ENCODE data around the gene MAP2K2. TPM values are rescaled to one million over a fixed set of nuclear protein-coding genes. Genes with fewer than 3 reads are reported as not detected.
A peak's percentile ranks its signal among the peaks of the same experiment; 100 is the strongest.

The MAP2K2 gene
- total and polyA plus RNA-seq, 9 of the 15 experiments (the other 6 are each of a cell fraction or from before 2014, with no cell fraction given) = 1.0 to 151 (median 58.3) TPM

DNA sequence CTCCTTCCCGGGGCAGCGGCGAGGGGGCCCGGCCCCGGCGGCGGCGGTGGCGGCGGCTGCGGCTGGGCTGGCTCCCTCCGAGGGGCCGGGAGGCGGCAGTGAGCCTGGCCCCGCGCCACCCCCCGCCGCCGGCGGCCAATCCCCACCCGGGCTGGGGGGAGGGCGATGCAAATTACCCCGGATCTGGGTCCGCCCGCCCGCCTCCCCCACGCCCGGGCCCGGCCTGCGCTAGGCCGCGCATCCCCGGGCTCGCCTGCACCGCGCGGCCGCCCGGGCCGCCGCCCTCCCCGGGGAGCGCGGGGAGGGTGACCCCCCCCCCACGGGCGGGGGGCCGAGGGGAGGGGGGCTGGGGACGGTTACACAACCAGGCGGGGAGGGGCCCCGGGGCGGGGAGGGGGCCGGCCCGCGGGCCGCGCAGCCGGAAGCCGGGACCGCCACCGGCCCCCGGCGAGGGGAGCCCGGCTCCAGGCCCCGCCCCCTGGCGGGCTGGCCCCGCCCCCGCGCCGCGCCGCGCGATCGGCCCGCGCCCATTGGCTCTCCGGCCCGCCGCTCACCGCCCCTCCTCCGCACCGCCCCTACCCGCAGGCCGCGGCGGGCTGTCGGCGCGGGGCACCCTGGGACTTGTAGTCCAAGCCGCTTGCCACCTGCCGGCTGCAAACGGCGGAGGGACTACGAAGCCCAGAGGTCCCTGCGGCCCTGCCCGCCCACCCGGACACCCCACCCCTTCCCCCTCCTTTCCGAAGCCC, 58.3 kb downstream of the MAP2K2 start (continued):
- TF ChIP-seq MYC (IDR thresholded peaks at IDR 0.05; ENCODE audit: low read depth, low read length) (no peak), MYC (CRISPR knock-in tag; IDR thresholded peaks at IDR 0.05; ENCODE audit: borderline replicate concordance, low read depth) (no peak), ZNF589 (CRISPR knock-in tag; IDR thresholded peaks at IDR 0.05; ENCODE audit: low read depth) (peak; percentile 30; the same call in 1 of the 2 replicates), HDAC8 (tag; IDR thresholded peaks at IDR 0.05) (no peak), ZBTB7A (IDR thresholded peaks at IDR 0.05; ENCODE audit: borderline replicate concordance, control insufficient read depth, low read depth, low read length) (peak; percentile 70), HDAC6 (IDR thresholded peaks at IDR 0.05; ENCODE audit: low read depth, low read length) (no peak), SETDB1 (IDR thresholded peaks at IDR 0.05; ENCODE audit: low read length) (no peak), HMGN3 (IDR thresholded peaks at IDR 0.05; ENCODE audit: borderline replicate concordance, extremely low read depth, insufficient read length, low read depth, low read length) (peak; percentile 30), ELF2 (CRISPR knock-in tag; IDR thresholded peaks at IDR 0.05) (no peak), KLF10 (CRISPR knock-in tag; IDR thresholded peaks at IDR 0.05) (no peak), MYBL2 (IDR thresholded peaks at IDR 0.05; ENCODE audit: low read depth) (no peak), MYBL2 (CRISPR knock-in tag; IDR thresholded peaks at IDR 0.05; ENCODE audit: borderline replicate concordance) (no peak)
- TF ChIP-seq, protein P1, sequence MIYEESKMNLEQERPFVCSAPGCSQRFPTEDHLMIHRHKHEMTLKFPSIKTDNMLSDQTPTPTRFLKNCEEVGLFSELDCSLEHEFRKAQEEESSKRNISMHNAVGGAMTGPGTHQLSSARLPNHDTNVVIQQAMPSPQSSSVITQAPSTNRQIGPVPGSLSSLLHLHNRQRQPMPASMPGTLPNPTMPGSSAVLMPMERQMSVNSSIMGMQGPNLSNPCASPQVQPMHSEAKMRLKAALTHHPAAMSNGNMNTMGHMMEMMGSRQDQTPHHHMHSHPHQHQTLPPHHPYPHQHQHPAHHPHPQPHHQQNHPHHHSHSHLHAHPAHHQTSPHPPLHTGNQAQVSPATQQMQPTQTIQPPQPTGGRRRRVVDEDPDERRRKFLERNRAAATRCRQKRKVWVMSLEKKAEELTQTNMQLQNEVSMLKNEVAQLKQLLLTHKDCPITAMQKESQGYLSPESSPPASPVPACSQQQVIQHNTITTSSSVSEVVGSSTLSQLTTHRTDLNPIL (CRISPR knock-in tag; IDR thresholded peaks at IDR 0.05) = no peak
- TF ChIP-seq, protein P2, sequence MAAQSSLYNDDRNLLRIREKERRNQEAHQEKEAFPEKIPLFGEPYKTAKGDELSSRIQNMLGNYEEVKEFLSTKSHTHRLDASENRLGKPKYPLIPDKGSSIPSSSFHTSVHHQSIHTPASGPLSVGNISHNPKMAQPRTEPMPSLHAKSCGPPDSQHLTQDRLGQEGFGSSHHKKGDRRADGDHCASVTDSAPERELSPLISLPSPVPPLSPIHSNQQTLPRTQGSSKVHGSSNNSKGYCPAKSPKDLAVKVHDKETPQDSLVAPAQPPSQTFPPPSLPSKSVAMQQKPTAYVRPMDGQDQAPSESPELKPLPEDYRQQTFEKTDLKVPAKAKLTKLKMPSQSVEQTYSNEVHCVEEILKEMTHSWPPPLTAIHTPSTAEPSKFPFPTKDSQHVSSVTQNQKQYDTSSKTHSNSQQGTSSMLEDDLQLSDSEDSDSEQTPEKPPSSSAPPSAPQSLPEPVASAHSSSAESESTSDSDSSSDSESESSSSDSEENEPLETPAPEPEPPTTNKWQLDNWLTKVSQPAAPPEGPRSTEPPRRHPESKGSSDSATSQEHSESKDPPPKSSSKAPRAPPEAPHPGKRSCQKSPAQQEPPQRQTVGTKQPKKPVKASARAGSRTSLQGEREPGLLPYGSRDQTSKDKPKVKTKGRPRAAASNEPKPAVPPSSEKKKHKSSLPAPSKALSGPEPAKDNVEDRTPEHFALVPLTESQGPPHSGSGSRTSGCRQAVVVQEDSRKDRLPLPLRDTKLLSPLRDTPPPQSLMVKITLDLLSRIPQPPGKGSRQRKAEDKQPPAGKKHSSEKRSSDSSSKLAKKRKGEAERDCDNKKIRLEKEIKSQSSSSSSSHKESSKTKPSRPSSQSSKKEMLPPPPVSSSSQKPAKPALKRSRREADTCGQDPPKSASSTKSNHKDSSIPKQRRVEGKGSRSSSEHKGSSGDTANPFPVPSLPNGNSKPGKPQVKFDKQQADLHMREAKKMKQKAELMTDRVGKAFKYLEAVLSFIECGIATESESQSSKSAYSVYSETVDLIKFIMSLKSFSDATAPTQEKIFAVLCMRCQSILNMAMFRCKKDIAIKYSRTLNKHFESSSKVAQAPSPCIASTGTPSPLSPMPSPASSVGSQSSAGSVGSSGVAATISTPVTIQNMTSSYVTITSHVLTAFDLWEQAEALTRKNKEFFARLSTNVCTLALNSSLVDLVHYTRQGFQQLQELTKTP (IDR thresholded peaks at IDR 0.05; ENCODE audit: low read depth in 1 of 2, partially characterized antibody in 2 of 2) = peak in 1 of 2 experiments; percentile 93
- TF ChIP-seq, protein P3, sequence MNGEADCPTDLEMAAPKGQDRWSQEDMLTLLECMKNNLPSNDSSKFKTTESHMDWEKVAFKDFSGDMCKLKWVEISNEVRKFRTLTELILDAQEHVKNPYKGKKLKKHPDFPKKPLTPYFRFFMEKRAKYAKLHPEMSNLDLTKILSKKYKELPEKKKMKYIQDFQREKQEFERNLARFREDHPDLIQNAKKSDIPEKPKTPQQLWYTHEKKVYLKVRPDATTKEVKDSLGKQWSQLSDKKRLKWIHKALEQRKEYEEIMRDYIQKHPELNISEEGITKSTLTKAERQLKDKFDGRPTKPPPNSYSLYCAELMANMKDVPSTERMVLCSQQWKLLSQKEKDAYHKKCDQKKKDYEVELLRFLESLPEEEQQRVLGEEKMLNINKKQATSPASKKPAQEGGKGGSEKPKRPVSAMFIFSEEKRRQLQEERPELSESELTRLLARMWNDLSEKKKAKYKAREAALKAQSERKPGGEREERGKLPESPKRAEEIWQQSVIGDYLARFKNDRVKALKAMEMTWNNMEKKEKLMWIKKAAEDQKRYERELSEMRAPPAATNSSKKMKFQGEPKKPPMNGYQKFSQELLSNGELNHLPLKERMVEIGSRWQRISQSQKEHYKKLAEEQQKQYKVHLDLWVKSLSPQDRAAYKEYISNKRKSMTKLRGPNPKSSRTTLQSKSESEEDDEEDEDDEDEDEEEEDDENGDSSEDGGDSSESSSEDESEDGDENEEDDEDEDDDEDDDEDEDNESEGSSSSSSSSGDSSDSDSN (IDR thresholded peaks at IDR 0.05; ENCODE audit: borderline replicate concordance in 1 of 2, low read depth in 2 of 2, low read length in 2 of 2) = peak; percentile 100
- TF ChIP-seq, protein P4, sequence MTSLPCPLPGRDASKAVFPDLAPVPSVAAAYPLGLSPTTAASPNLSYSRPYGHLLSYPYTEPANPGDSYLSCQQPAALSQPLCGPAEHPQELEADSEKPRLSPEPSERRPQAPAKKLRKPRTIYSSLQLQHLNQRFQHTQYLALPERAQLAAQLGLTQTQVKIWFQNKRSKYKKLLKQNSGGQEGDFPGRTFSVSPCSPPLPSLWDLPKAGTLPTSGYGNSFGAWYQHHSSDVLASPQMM (CRISPR knock-in tag; IDR thresholded peaks at IDR 0.05) = no peak
- TF ChIP-seq, protein P5, sequence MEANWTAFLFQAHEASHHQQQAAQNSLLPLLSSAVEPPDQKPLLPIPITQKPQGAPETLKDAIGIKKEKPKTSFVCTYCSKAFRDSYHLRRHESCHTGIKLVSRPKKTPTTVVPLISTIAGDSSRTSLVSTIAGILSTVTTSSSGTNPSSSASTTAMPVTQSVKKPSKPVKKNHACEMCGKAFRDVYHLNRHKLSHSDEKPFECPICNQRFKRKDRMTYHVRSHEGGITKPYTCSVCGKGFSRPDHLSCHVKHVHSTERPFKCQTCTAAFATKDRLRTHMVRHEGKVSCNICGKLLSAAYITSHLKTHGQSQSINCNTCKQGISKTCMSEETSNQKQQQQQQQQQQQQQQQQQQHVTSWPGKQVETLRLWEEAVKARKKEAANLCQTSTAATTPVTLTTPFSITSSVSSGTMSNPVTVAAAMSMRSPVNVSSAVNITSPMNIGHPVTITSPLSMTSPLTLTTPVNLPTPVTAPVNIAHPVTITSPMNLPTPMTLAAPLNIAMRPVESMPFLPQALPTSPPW (CRISPR knock-in tag; IDR thresholded peaks at IDR 0.05) = peak; percentile 99
